Measurements from ENCODE around the gene VPS35L.

The VPS35L gene

DNA sequence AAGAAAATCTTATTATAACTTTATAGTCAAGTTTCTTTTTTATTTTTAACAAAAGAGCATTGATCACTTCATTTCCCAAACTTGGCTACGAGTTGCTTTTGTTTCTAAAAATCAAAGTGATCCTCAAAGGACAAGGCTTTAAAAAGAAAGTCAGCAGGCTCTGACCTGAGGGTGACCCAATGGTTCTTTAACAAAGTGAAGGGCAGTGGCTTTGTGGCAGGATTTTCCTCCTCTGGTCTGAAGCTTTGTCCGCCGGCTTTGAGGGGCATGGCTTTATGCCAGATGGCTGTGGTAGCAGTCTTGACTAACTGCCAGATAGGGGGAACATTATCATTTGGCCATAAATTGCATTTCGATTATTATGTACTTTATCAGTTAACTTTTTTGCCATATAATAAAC lies 191.1 kb downstream of the VPS35L start:
- DNase-seq (ENCODE audit: low read depth in 2 of 2) = no peak

GRCh38 chr16:19748389-19749168 lies 193.1 kb downstream of the VPS35L start:
- DNase-seq (ENCODE audit: low read depth in 2 of 2) = no peak

DNA sequence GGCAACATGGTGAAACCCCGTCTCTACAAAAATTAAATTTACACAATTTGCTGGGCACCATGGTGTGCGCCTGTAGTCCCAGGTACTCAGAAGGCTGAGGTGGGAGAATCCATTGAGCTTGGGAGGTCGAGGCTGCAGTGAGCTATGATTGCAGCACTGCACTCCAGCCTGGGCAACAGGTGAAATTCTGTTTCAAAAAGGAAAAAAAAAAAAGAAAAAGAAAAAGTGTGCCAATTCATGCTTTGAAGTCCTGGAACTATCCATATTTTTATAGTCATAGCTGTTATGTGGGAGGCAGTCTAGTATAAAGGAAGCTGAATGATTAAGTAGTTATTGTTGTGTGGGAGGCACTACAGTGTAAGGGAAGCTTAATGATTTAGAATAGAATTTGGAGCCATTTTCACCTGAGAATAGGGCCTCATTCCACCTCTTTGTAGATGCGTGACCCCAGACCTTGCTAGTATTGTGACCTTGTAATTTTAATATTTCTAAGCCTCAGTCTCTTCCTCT lies 194.1 kb downstream of the VPS35L start:
- no peak for DNase-seq (ENCODE audit: low read depth in 2 of 2)
